ENCODE measurements around the gene COASY. TPM values are rescaled to one million over a fixed set of nuclear protein-coding genes. Genes with fewer than 3 reads are reported as not detected.
"Not testable (repeated sequence)": the region's sequence is repeated elsewhere in the genome, so short reads cannot be mapped to it uniquely, and the experiment has no call there.

Gene COASY
- total and polyA plus RNA-seq, 2 donors: 8.8 to 43.7 TPM

- H3K4me1 ChIP-seq (ENCODE audit: insufficient read depth); DNase-seq (ENCODE audit: extremely low spot score); H3K36me3 ChIP-seq (ENCODE audit: insufficient read depth): not testable (repeated sequence)
- 10% methylated on average over 35 of the region's 42 CpGs for WGBS
- Histone ChIP-seq H3K27ac (ENCODE audit: low read depth) (peak overlapping the region; percentile 78), H3K4me3 (ENCODE audit: low read depth, low read length) (peak overlapping the region; percentile 56)
Observed at GRCh38 chr17:42609814-42610801, 48.2 kb downstream of the COASY start.

- Histone ChIP-seq H3K4me3 (ENCODE audit: low read depth, low read length) (no peak overlapping the region), H3K36me3 (ENCODE audit: insufficient read depth) (peaks cover 2% of the 10 kb centered on the region), H3K4me1 (ENCODE audit: insufficient read depth) (no peaks in the 10 kb centered on the region), H3K27ac (ENCODE audit: low read depth) (no peak overlapping the region)
- no peak for DNase-seq (ENCODE audit: extremely low spot score)
- 93% methylated on average over 4 of the region's 4 CpGs for WGBS
Observed at GRCh38 chr17:42612013-42612412, 50.1 kb downstream of the COASY start.

DNA sequence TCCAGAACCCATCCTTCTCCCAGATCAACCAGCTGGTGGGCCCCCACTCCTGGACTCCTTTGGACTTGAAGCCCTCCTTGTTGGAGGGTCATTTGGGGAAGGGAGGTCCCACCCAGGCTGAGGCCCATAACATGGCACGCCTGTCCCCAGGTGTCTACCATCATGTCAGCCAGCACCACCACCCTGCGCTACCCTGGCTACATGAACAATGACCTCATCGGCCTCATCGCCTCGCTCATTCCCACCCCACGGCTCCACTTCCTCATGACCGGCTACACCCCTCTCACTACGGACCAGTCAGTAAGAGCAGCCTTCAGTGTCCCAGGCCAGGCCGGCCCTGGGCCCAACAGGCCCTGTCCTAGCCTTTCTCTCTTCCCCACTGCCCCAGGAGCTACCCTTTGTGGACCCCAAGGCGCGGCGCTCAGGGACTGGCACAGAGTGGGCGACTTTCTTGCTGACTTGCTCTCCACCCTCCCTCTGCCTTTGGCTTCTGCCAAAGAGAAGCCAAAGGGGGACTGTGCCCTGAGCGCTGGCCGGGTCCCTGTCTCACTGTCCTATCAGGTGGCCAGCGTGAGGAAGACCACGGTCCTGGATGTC lies 51.8 kb downstream of the COASY start:
- peaks cover 2% of the 10 kb centered on the region for H3K36me3 ChIP-seq (ENCODE audit: insufficient read depth)
- H3K27ac ChIP-seq (ENCODE audit: low read depth): no peak overlapping the region
- 96% methylated on average over 17 of the region's 17 CpGs for WGBS
- no peaks in the 10 kb centered on the region for H3K4me1 ChIP-seq (ENCODE audit: insufficient read depth)
- no peak overlapping the region for H3K4me3 ChIP-seq (ENCODE audit: low read depth, low read length)
- DNase-seq (ENCODE audit: extremely low spot score): no peak

Other genes with a start within 250 kb of the COASY start
- gene STAT3, start 173.7 kb upstream of the COASY start, total RNA-seq: 96.4 TPM
- 143 TPM for gene STAT3, start 173.7 kb upstream of the COASY start, polyA plus RNA-seq
- gene CAVIN1, start 138.9 kb upstream of the COASY start, total RNA-seq: 296 TPM
- gene CAVIN1, start 138.9 kb upstream of the COASY start, polyA plus RNA-seq: 478 TPM
- gene ATP6V0A1, start 103.3 kb upstream of the COASY start, total RNA-seq: 72.1 TPM
- 36.5 TPM for gene ATP6V0A1, start 103.3 kb upstream of the COASY start, polyA plus RNA-seq
- gene NAGLU, start 25.9 kb upstream of the COASY start, total RNA-seq: 18.0 TPM
- gene NAGLU, start 25.9 kb upstream of the COASY start, polyA plus RNA-seq: 40.3 TPM
- gene HSD17B1, start 9.2 kb upstream of the COASY start, total RNA-seq: 1.5 TPM
- gene HSD17B1, start 9.2 kb upstream of the COASY start, polyA plus RNA-seq: 2.5 TPM
- gene MLX, start 5.0 kb downstream of the COASY start, total RNA-seq: 17.1 TPM
- gene MLX, start 5.0 kb downstream of the COASY start, polyA plus RNA-seq: 38.0 TPM
- gene PSMC3IP, start 15.6 kb downstream of the COASY start, total RNA-seq: 4.5 TPM
- 7.9 TPM for gene PSMC3IP, start 15.6 kb downstream of the COASY start, polyA plus RNA-seq
- gene RETREG3, start 47.2 kb downstream of the COASY start, total RNA-seq: 49.9 TPM
- 21.2 TPM for gene RETREG3, start 47.2 kb downstream of the COASY start, polyA plus RNA-seq
- 15.2 TPM for gene TUBG1, start 47.5 kb downstream of the COASY start, total RNA-seq
- gene TUBG1, start 47.5 kb downstream of the COASY start, polyA plus RNA-seq: 42.9 TPM
- 17.3 TPM for gene TUBG2, start 97.1 kb downstream of the COASY start, total RNA-seq
- 38.4 TPM for gene TUBG2, start 97.1 kb downstream of the COASY start, polyA plus RNA-seq
- 15.7 TPM for gene PLEKHH3, start 114.8 kb downstream of the COASY start, total RNA-seq
- 46.0 TPM for gene PLEKHH3, start 114.8 kb downstream of the COASY start, polyA plus RNA-seq
- 1.6 TPM for gene CCR10, start 119.7 kb downstream of the COASY start, total RNA-seq
- 3.6 TPM for gene CCR10, start 119.7 kb downstream of the COASY start, polyA plus RNA-seq
- 14.6 TPM for gene CNTNAP1, start 120.4 kb downstream of the COASY start, total RNA-seq
- 20.1 TPM for gene CNTNAP1, start 120.4 kb downstream of the COASY start, polyA plus RNA-seq
- 32.9 TPM for gene EZH1, start 182.9 kb downstream of the COASY start, total RNA-seq
- gene EZH1, start 182.9 kb downstream of the COASY start, polyA plus RNA-seq: 40.4 TPM
- gene RAMP2, start 199.1 kb downstream of the COASY start, total RNA-seq: 16.0 TPM
- 51.9 TPM for gene RAMP2, start 199.1 kb downstream of the COASY start, polyA plus RNA-seq
- gene VPS25, start 211.3 kb downstream of the COASY start, total RNA-seq: 32.6 TPM
- 71.6 TPM for gene VPS25, start 211.3 kb downstream of the COASY start, polyA plus RNA-seq
- 0.26 TPM for gene WNK4, start 218.5 kb downstream of the COASY start, total RNA-seq
- 0.23 TPM for gene WNK4, start 218.5 kb downstream of the COASY start, polyA plus RNA-seq
- gene COA3, start 236.6 kb downstream of the COASY start, total RNA-seq: 57.5 TPM
- gene COA3, start 236.6 kb downstream of the COASY start, polyA plus RNA-seq: 89.9 TPM
- gene CNTD1, start 236.7 kb downstream of the COASY start, total RNA-seq: 0.37 TPM
- gene CNTD1, start 236.7 kb downstream of the COASY start, polyA plus RNA-seq: 0.71 TPM